T-cell (primary cell): Measurements from ENCODE around the gene MAB21L1. TPM values are rescaled to one million over a fixed set of nuclear protein-coding genes. Genes with fewer than 3 reads are reported as not detected.

Experiments used
- ATAC-seq, 4 experiments: fragments of 200-7000 bp in 3 of 4; fragments of 150-1000 bp in 1 of 4; cut with Tn5 transposase; replicated peaks in 1 of 4; 1 replicate in 3 of 4; 2 replicates in 1 of 4; pipeline ENCODE4 v1.10.0; 2021; ENCODE audit warnings: moderate library complexity in 3 of 4, mild to moderate bottlenecking in 2 of 4, moderate number of reproducible peaks in 1 of 4
- CTCF ChIA-PET, 2 donors: fragments of 300-600 bp; sonication (Branson Sonifier 250); formaldehyde crosslinking; loops; one replicate each; lab custom pipeline; 2022; ENCODE audit warnings: antibody characterized with exemption in 2 of 2; lab: Charles Lee
- POLR2A ChIA-PET, 2 donors: fragments of 300-600 bp; sonication (Branson Sonifier 250); formaldehyde crosslinking; loops; one replicate each; lab custom pipeline; 2022; ENCODE audit warnings: antibody characterized with exemption in 2 of 2; lab: Charles Lee
- DNase-seq, 35 experiments: peaks; one replicate each; pipeline versions ENCODE4 v3.0.0 to v3.0.0-alpha.2; 2013 to 2023
- H3K27ac ChIP-seq: one replicate; pipeline ENCODE4 v1.5.1; 2013; ENCODE audit warnings: low read length
- H3K27me3 ChIP-seq, 2 experiments: replicated peaks in 1 of 2; 1 replicate in 1 of 2; 2 replicates in 1 of 2; pipeline versions ENCODE4 v1.6.1 to v1.7.0; 2013; ENCODE audit warnings: low read length in 1 of 2, mixed read lengths in 1 of 2; ENCODE audit not compliant: control insufficient read depth in 2 of 2, insufficient read depth in 2 of 2; ENCODE audit errors: extremely low read depth in 1 of 2
- H3K36me3 ChIP-seq, 2 donors: 1 replicate in 1 of 2; 2 replicates in 1 of 2; pipeline versions ENCODE4 v1.6.1 to v1.7.0; 2013; ENCODE audit warnings: low read length in 1 of 2; ENCODE audit not compliant: control insufficient read depth in 2 of 2, insufficient read depth in 1 of 2; ENCODE audit errors: extremely low read depth in 1 of 2
- H3K4me1 ChIP-seq, 2 experiments: 1 replicate in 1 of 2; 2 replicates in 1 of 2; pipeline versions ENCODE4 v1.6.1 to v1.7.0; 2013; ENCODE audit warnings: low read length in 2 of 2, mixed read lengths in 1 of 2; ENCODE audit not compliant: insufficient read depth in 2 of 2, control insufficient read depth in 1 of 2; ENCODE audit errors: extremely low read depth in 1 of 2
- H3K4me3 ChIP-seq, 2 donors: 1 replicate in 1 of 2; 2 replicates in 1 of 2; pipeline versions ENCODE4 v1.5.1 to v1.7.0; 2013; ENCODE audit warnings: mild to moderate bottlenecking in 2 of 2, low read length in 1 of 2, moderate library complexity in 1 of 2; ENCODE audit not compliant: control insufficient read depth in 1 of 2; ENCODE audit errors: extremely low read depth in 1 of 2
- H3K9me3 ChIP-seq: 2 replicates; pipeline ENCODE4 v1.7.0; 2013
- H3K27ac Mint-ChIP-seq, 2 donors: one replicate each; pipeline ENCODE4 v1.8.0; 2020 to 2021; ENCODE audit warnings: mild to moderate bottlenecking in 2 of 2, mixed read lengths in 2 of 2
- H3K27me3 Mint-ChIP-seq, 2 donors: one replicate each; pipeline ENCODE4 v1.8.0; 2021 to 2022; ENCODE audit warnings: mixed read lengths in 2 of 2
- H3K36me3 Mint-ChIP-seq: one replicate; pipeline ENCODE4 v1.8.0; 2021; ENCODE audit warnings: mixed read lengths
- H3K4me1 Mint-ChIP-seq, 3 donors: one replicate each; pipeline ENCODE4 v1.8.0; 2020 to 2022; ENCODE audit warnings: mixed read lengths in 3 of 3, mild to moderate bottlenecking in 1 of 3
- H3K4me3 Mint-ChIP-seq, 3 donors: one replicate each; pipeline ENCODE4 v1.8.0; 2020 to 2022; ENCODE audit warnings: mild to moderate bottlenecking in 3 of 3, mixed read lengths in 3 of 3, moderate library complexity in 3 of 3
- H3K9me3 Mint-ChIP-seq, 3 donors: one replicate each; pipeline ENCODE4 v1.8.0; 2020 to 2022; ENCODE audit warnings: mixed read lengths in 3 of 3
- WGBS: methylation state at CpG from one replicate; pipeline ENCODE4 v1.1.5; 2013; ENCODE audit warnings: missing lambda C conversion rate; ENCODE audit not compliant: insufficient coverage; 5-methylcytosine and 5-hydroxymethylcytosine counted together
- total RNA-seq, 35 experiments: library from RNA in 6 of 35; stranded (reverse) in 6 of 35; fragments of 120-200 nt in 1 of 35; gene quantifications; one replicate each; pipeline versions ENCODE4 v1.2.1 to v1.2.4 and lab custom pipeline; 2013 to 2026

Gene MAB21L1
- total RNA-seq, 5 donors from 2014 or later (not counting 1 experiment from before 2014, with no cell fraction given): not detected

DNA sequence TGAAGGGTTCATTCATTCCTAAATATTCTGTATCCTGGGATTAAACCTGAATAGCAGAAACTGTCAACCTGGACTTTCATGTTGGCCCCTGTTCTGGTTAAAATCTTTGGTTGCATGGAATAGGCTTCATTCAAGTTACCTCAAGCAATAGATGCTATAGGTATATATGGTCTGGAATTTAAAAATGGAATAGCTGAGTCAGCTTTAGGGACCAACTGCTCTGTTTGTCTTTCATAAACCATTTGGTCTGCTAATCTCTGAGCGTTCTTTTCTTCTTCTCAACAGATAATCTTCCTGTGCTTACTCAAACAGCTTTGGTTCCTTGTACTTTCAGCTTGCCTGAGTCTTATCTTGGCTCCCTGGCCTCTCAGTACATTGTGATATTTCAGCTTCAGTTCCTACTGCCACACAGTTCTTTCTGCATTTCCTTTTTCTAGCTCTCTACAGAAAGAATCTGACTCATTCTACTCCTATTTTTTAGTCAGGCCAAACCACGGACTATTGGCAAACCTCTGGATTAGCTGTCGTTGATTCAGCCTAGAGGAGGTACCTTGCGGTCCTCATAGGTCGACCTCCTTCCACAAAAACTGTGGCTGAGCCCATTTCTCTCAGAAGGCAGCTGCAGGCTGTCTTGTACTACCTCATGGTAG is 35.9 kb upstream of the MAB21L1 start:
- Mint-ChIP-seq H3K27ac (no peak overlapping the region), H3K9me3 (no peaks in the 10 kb centered on the region), H3K27me3 (no peaks in the 10 kb centered on the region), H3K36me3 (no peaks in the 10 kb centered on the region), H3K4me3 (no peak overlapping the region), H3K4me1 (no peaks in the 10 kb centered on the region)
- 34% methylated on average over 3 of the region's 5 CpGs for WGBS
- POLR2A ChIA-PET: interaction anchor here in 1 of 2 donors (1.2 kb wide), 1 partner anchor 16 kb away, joined by 6 read pairs; no protein-coding TSS in a partner anchor
- DNase-seq: no peak
- no peaks in the 10 kb centered on the region for H3K27me3 ChIP-seq
- CTCF ChIA-PET: interaction anchor here in 1 of 2 donors (0.7 kb wide), 1 partner anchor 24 kb away, joined by 8 read pairs; no protein-coding TSS in a partner anchor
- no peaks in the 10 kb centered on the region for H3K9me3 ChIP-seq
- ATAC-seq: no peak
- no peaks in the 10 kb centered on the region for H3K4me1 ChIP-seq
- H3K27ac ChIP-seq: no peak overlapping the region
- no peak overlapping the region for H3K4me3 ChIP-seq
- H3K36me3 ChIP-seq: no peaks in the 10 kb centered on the region

DNA sequence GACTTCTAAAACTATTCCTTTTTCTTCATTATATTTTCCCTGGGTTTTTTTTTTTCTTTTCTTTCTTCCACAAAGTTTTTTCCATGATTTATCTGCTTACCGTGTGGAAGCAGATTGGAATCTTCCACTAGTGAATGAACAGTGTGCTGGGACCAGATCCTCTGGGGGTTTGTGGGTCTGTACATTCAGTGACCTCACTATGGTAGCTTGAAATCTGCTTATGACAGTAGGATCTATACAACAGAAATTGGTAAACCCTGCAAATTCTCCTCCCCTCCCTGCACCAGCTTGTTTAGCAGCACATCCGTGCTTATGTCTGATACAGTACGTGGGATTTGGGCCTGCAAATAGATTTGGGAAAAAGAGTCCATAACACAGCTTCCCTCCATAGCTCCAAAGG is 26.0 kb upstream of the MAB21L1 start:
- peaks cover 0 to 3% (median 0%) of the 10 kb centered on the region in 3 donors for H3K9me3 Mint-ChIP-seq
- H3K4me3 Mint-ChIP-seq: no peak overlapping the region
- H3K27ac Mint-ChIP-seq: no peak overlapping the region
- POLR2A ChIA-PET: no interaction called here
- ATAC-seq (no peak), DNase-seq (no peak)
- no peaks in the 10 kb centered on the region for H3K27me3 ChIP-seq
- CTCF ChIA-PET: no interaction called here
- H3K27me3 Mint-ChIP-seq: no peaks in the 10 kb centered on the region
- no peaks in the 10 kb centered on the region for H3K4me1 Mint-ChIP-seq
- H3K36me3 ChIP-seq: no peaks in the 10 kb centered on the region
- H3K36me3 Mint-ChIP-seq: no peaks in the 10 kb centered on the region
- no CpG with 5 or more reads among the region's 3 CpGs for WGBS
- H3K4me1 ChIP-seq: no peaks in the 10 kb centered on the region
- H3K4me3 ChIP-seq: no peak overlapping the region
- H3K27ac ChIP-seq: no peak overlapping the region
- H3K9me3 ChIP-seq: no peaks in the 10 kb centered on the region

DNA sequence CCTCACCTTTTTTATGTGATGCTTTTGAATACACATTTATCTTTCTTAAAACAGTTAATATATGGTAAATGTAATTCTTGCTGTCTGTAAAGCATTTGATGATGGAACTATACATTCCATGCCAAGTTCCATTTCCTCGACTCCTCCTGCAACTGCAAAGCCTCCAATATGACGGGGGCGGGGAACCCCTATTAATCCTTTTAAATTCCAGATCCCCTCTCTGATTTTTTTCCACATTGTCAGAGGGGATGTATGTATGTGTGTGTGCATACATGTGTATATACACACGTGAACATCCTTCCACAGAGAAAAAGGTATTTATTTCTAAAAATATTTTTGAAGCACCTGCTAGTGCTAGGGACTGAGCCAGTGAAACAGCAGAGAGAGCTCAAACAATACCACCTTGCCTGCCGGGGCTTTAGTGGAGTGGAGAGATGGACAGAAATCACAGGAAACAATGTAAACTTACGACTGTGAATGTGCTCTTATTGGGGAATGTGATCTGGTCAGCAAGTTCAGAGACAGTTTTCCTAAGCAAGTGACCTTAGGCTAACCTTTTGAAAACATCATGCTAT is 25.3 kb upstream of the MAB21L1 start:
- ChIA-PET POLR2A (no interaction called here), CTCF (no interaction called here)
- peaks cover 0 to 3% (median 0%) of the 10 kb centered on the region in 3 donors for H3K9me3 Mint-ChIP-seq
- no peak overlapping the region for H3K4me3 Mint-ChIP-seq
- Histone ChIP-seq H3K36me3 (no peaks in the 10 kb centered on the region), H3K4me3 (no peak overlapping the region), H3K4me1 (no peaks in the 10 kb centered on the region), H3K27ac (no peak overlapping the region), H3K9me3 (no peaks in the 10 kb centered on the region), H3K27me3 (no peaks in the 10 kb centered on the region)
- no peaks in the 10 kb centered on the region for H3K36me3 Mint-ChIP-seq
- no peaks in the 10 kb centered on the region for H3K27me3 Mint-ChIP-seq
- H3K27ac Mint-ChIP-seq: no peak overlapping the region
- DNase-seq (no peak), ATAC-seq (no peak)
- no peaks in the 10 kb centered on the region for H3K4me1 Mint-ChIP-seq
- 86% methylated on average over 1 of the region's 6 CpGs for WGBS

DNA sequence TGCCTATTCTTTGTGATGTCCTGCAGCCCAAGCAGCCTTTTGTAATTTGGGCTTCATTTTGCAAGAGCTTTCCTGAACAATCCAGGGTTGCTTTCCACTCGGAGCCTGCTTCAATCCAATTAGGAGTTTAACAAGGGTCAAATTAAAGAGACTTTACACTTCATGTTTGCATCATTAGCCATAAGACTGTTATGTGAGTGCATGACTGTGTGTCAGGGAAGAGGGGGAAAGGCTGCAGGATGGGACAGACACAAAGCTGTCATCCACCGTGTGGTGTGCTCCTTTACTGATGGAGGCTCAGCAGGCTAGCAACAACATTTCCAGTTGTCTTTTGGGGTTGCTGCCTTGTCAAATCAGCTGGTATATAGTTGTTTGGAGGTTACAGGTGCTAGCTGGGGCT is 23.7 kb upstream of the MAB21L1 start:
- DNase-seq (no peak), ATAC-seq (no peak)
- Mint-ChIP-seq H3K9me3 (peaks cover 0 to 7% (median 3%) of the 10 kb centered on the region in 3 donors), H3K4me1 (no peaks in the 10 kb centered on the region), H3K36me3 (no peaks in the 10 kb centered on the region), H3K27ac (no peak overlapping the region), H3K4me3 (no peak overlapping the region), H3K27me3 (no peaks in the 10 kb centered on the region)
- no peak overlapping the region for H3K27ac ChIP-seq
- CTCF ChIA-PET: no interaction called here
- H3K9me3 ChIP-seq: no peaks in the 10 kb centered on the region
- no peaks in the 10 kb centered on the region for H3K27me3 ChIP-seq
- no CpG with 5 or more reads among the region's 2 CpGs for WGBS
- no peaks in the 10 kb centered on the region for H3K36me3 ChIP-seq
- POLR2A ChIA-PET: no interaction called here
- H3K4me3 ChIP-seq: no peak overlapping the region
- H3K4me1 ChIP-seq: no peaks in the 10 kb centered on the region

DNA sequence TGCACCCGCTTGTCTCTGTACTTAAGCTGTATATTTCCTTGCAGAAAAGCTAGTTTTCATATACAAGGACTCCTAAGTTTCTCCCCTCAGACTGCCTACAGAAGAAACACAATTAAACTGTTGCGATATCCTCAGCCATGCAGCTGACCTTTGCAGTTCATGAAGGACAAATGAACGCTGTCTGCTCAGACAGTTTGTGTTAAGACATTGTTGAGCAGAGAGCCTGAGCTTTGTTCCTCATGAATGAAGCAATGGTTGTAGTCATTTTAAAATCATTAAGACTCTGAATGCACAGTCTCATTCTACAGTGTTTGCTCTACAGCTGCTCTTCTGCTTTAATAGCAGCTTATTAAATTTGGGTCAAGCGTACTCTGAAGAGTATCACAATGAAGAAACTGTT is 23.2 kb upstream of the MAB21L1 start:
- WGBS: 75% methylated on average over 2 of the region's 4 CpGs
- peaks cover 3 to 9% (median 3%) of the 10 kb centered on the region in 3 donors for H3K9me3 Mint-ChIP-seq
- Histone ChIP-seq H3K4me1 (no peaks in the 10 kb centered on the region), H3K27me3 (no peaks in the 10 kb centered on the region), H3K4me3 (no peak overlapping the region), H3K36me3 (no peaks in the 10 kb centered on the region), H3K27ac (no peak overlapping the region), H3K9me3 (no peaks in the 10 kb centered on the region)
- no peaks in the 10 kb centered on the region for H3K27me3 Mint-ChIP-seq
- POLR2A ChIA-PET: no interaction called here
- ATAC-seq (no peak), DNase-seq (no peak)
- H3K36me3 Mint-ChIP-seq: no peaks in the 10 kb centered on the region
- H3K4me3 Mint-ChIP-seq: no peak overlapping the region
- H3K4me1 Mint-ChIP-seq: no peaks in the 10 kb centered on the region
- CTCF ChIA-PET: no interaction called here
- H3K27ac Mint-ChIP-seq: no peak overlapping the region

DNA sequence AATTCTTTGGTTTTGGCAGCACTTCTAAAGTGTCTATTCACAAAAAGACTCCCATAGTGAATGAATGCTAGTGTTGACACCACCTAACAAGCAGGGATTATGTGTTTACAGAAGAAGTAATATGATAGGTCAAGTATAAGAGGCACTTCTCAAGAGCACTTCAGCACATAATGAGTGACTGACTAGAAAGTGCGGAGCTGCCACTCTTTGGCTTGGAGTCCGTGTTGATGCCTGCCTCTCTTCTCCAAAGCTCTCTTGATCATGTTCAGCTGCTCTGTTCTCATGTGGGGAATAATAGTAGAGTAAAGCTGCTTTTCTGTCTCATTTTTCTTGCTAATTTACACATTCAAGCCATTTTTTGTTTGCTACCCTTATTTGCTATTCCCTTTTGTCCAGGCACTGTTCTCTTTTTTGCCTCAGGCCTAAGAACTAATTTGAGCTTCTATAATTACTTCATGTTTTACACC is 22.7 kb upstream of the MAB21L1 start:
- H3K27me3 ChIP-seq: no peaks in the 10 kb centered on the region
- DNase-seq (no peak), ATAC-seq (no peak)
- H3K27ac ChIP-seq: no peak overlapping the region
- H3K36me3 ChIP-seq: no peaks in the 10 kb centered on the region
- Mint-ChIP-seq H3K4me1 (no peaks in the 10 kb centered on the region), H3K27me3 (no peaks in the 10 kb centered on the region), H3K9me3 (peaks cover 3 to 9% (median 7%) of the 10 kb centered on the region in 3 donors), H3K4me3 (no peak overlapping the region), H3K27ac (no peak overlapping the region), H3K36me3 (no peaks in the 10 kb centered on the region)
- WGBS: no CpG with 5 or more reads among the region's 2 CpGs
- no peaks in the 10 kb centered on the region for H3K4me1 ChIP-seq
- H3K9me3 ChIP-seq: no peaks in the 10 kb centered on the region
- H3K4me3 ChIP-seq: no peak overlapping the region
- CTCF ChIA-PET: no interaction called here
- POLR2A ChIA-PET: interaction anchor here in 1 of 2 donors (0.5 kb wide), 1 partner anchor 78 kb away, joined by 4 read pairs; no protein-coding TSS in a partner anchor
